ENCODE measurements around the gene CTSH. TPM values are rescaled to one million over a fixed set of nuclear protein-coding genes. Genes with fewer than 3 reads are reported as not detected.

CTSH gene
- total RNA-seq, 4 donors from 2014 or later = 8.6 to 70.2 (median 41.0) TPM

GRCh38 chr15:78947506-78947905 is 2.7 kb upstream of the CTSH start:
- no peak for TF ChIP-seq POLR2A (IDR thresholded peaks at IDR 0.05)
- TF ChIP-seq CTCF (IDR thresholded peaks at IDR 0.05) = no peak
- TF ChIP-seq POLR2AphosphoS5 (IDR thresholded peaks at IDR 0.05) = no peak
- TF ChIP-seq EP300 (IDR thresholded peaks at IDR 0.05; ENCODE audit: low read depth) = no peak
- H3K4me1 ChIP-seq = peaks cover 0 to 44% (median 37%) of the 10 kb centered on the region in 4 donors
- intact Hi-C loops (cut with DNase I; ENCODE audit: low total_unique reads) (no loop called here), in situ Hi-C loops (cut with MboI; ENCODE audit: low pct_ligation_motif_present in 1 of 4, low pct_unique_long_range_greater_than_20kb in 1 of 4, low sequenced_read_pairs in 3 of 4) (no loop called here)
- H3K9me3 ChIP-seq = no peaks in the 10 kb centered on the region
- no peaks in the 10 kb centered on the region for H3K36me3 ChIP-seq
- WGBS, 2 donors (ENCODE audit: low coverage in 1 of 2) = 100% methylated on average over 4 of the region's 5 CpGs; no CpG with 5 or more reads in 1 of the 2 donors
- DNase-seq = no peak
- no peak overlapping the region for H3K27ac ChIP-seq
- H3K27me3 ChIP-seq = no peaks in the 10 kb centered on the region
- no peak overlapping the region for H3K4me3 ChIP-seq

DNA sequence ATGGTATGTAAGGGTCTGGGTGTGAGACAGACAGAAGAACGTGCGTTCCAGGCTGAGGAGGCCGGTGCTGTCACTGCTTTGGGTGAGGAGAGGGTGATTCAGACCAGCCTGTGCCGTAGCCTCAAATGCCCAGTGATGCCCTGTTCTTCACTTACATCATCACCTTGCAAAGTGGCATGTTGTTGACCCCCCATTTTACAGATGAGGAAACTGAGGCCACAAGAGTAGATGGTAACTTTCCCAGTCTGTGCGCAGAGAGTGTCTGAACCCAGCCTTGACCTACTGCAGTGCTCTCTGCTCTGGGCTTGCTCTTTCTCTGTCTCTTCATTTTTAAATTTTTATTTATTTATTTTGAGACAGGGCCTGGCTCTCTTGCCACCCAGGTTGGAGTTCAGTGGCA is 1.6 kb upstream of the CTSH start:
- H3K27me3 ChIP-seq = no peaks in the 10 kb centered on the region
- TF ChIP-seq CTCF (IDR thresholded peaks at IDR 0.05) (no peak), EP300 (IDR thresholded peaks at IDR 0.05; ENCODE audit: low read depth) (no peak), POLR2A (IDR thresholded peaks at IDR 0.05) (no peak), POLR2AphosphoS5 (IDR thresholded peaks at IDR 0.05) (no peak)
- WGBS, 2 donors (ENCODE audit: low coverage in 1 of 2) = 60 to 95% methylated on average over 3 to 5 of the region's 5 CpGs
- no peak for DNase-seq
- peaks cover 0 to 35% (median 28%) of the 10 kb centered on the region in 4 donors for H3K4me1 ChIP-seq
- no peaks in the 10 kb centered on the region for H3K9me3 ChIP-seq
- in situ Hi-C loops (cut with MboI; ENCODE audit: low pct_ligation_motif_present in 1 of 4, low pct_unique_long_range_greater_than_20kb in 1 of 4, low sequenced_read_pairs in 3 of 4) (no loop called here), intact Hi-C loops (cut with DNase I; ENCODE audit: low total_unique reads) (no loop called here)
- H3K4me3 ChIP-seq = no peak overlapping the region
- H3K27ac ChIP-seq = no peak overlapping the region
- H3K36me3 ChIP-seq = no peaks in the 10 kb centered on the region

DNA sequence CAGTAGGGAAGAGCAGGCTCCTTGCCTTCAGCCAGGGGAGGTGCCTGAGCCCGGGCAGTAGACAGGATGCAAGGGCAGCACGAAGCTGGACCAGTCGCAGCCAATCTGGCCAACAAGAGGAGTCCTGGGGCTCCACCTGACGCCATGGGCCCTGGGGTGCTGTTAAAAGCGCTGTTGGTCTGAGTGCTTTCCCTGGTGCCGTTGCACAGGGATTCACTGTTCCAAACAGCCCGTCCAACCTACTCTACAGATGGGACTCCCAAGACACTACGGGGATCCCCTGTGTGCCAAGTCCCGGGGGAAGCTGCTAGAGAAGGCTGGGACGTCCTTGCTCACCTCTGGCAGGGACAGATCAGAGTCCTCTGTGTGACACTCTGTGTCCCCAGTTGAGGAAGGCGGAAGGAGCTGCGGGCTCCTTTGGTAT is 632 bp downstream of the CTSH start:
- in situ Hi-C loops (cut with MboI; ENCODE audit: low pct_ligation_motif_present in 1 of 4, low pct_unique_long_range_greater_than_20kb in 1 of 4, low sequenced_read_pairs in 3 of 4) = no loop called here
- TF ChIP-seq POLR2A (IDR thresholded peaks at IDR 0.05) (no peak), POLR2AphosphoS5 (IDR thresholded peaks at IDR 0.05) (no peak), EP300 (IDR thresholded peaks at IDR 0.05; ENCODE audit: low read depth) (no peak), CTCF (IDR thresholded peaks at IDR 0.05) (no peak)
- H3K36me3 ChIP-seq = no peaks in the 10 kb centered on the region
- H3K27ac ChIP-seq = peak overlapping the region; percentile 64 to 76 (median 68)
- no peaks in the 10 kb centered on the region for H3K27me3 ChIP-seq
- intact Hi-C loops (cut with DNase I; ENCODE audit: low total_unique reads) = no loop called here
- peaks cover 0 to 20% (median 14%) of the 10 kb centered on the region in 4 donors for H3K4me1 ChIP-seq
- no peaks in the 10 kb centered on the region for H3K9me3 ChIP-seq
- WGBS, 2 donors (ENCODE audit: low coverage in 1 of 2) = 27% methylated on average over 7 of the region's 12 CpGs; no CpG with 5 or more reads in 1 of the 2 donors
- H3K4me3 ChIP-seq = peak overlapping the region; percentile 41 to 78 (median 59)
- DNase-seq = peak; percentile 35

GRCh38 chr15:78943692-78944091 is 1.2 kb downstream of the CTSH start:
- 72% methylated on average over 7 of the region's 7 CpGs; no CpG with 5 or more reads in 1 of the 2 donors for WGBS, 2 donors (ENCODE audit: low coverage in 1 of 2)
- H3K27ac ChIP-seq = peak overlapping the region; percentile 64 to 76 (median 68)
- in situ Hi-C loops (cut with MboI; ENCODE audit: low pct_ligation_motif_present in 1 of 4, low pct_unique_long_range_greater_than_20kb in 1 of 4, low sequenced_read_pairs in 3 of 4) (no loop called here), intact Hi-C loops (cut with DNase I; ENCODE audit: low total_unique reads) (no loop called here)
- no peaks in the 10 kb centered on the region for H3K9me3 ChIP-seq
- no peak for TF ChIP-seq POLR2AphosphoS5 (IDR thresholded peaks at IDR 0.05)
- TF ChIP-seq CTCF (IDR thresholded peaks at IDR 0.05) = no peak
- peaks cover 0 to 20% (median 14%) of the 10 kb centered on the region in 4 donors for H3K4me1 ChIP-seq
- H3K4me3 ChIP-seq = peak overlapping the region in 2 of 4 donors; percentile 57 to 61
- no peaks in the 10 kb centered on the region for H3K27me3 ChIP-seq
- DNase-seq = no peak
- H3K36me3 ChIP-seq = no peaks in the 10 kb centered on the region

Measured in transverse colon (tissue), 4 donors.